Fibroblast of gingiva (primary cell): ENCODE data around the gene KRT3.

Experiments
- DNase-seq: peaks from one replicate; pipeline ENCODE4 v3.0.0-alpha.2; 2011; ENCODE audit warnings: low read depth

KRT3 gene

DNA sequence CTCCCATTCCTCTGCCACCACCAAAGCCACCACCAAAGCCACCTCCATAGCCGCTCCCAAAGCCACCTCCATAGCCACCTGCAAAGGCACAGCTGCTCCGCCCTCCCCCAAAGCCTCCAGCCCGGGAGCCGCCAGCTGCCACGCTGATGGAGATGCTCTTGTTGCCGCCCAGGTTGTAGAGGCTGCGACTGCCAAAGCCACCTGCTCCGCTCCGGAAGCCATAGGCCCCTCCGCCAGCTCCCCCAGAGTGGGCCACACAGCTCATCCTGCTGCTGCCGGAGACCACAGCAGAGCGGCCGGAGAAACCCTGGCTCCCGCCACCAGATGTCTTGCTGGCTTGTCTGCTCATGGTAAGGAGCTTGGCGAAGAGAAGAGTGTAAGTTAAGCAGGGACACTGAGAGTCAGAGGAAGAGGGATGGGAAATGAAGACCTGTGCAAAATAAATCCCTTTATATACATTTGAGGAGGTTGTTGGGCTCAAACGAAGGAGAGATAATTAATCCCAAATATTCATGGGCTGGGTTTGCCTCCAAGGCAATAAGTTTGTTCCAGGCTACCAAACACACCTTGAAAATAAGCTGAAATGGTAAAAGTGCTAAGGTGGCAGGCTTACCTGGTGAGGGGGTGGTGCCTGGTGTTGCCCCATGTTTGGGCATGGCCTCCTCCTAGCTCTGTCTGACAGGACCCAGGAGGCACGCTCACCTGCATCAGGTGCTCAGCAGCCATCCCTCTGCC, at the start of gene KRT3:
Gene KRT3 (minus strand): TSS at position 424 of the 735 bp plus-strand sequence. CDS start 75 bp downstream, at position 349.
- no peak for DNase-seq

DNA sequence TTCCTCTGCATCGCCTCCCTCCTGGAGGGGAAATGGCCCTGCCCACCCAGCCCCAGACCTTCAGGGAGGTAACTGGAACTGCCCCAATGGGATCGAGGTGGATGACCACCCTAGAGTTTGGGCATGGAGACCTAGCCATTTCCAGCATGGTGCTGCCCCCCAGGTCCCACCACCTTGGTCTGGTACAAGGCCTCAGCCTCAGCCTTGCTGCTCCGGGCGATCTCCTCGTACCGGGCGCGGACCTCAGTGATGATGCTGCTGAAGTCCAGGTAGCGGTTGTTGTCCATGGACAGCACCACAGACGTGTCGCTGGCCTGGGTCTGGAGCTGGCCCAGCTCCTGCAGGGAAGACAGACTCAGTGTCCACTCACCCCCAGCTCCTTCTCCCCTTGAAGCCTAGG, 48.5 kb upstream of the KRT3 start:
- DNase-seq: no peak

DNA sequence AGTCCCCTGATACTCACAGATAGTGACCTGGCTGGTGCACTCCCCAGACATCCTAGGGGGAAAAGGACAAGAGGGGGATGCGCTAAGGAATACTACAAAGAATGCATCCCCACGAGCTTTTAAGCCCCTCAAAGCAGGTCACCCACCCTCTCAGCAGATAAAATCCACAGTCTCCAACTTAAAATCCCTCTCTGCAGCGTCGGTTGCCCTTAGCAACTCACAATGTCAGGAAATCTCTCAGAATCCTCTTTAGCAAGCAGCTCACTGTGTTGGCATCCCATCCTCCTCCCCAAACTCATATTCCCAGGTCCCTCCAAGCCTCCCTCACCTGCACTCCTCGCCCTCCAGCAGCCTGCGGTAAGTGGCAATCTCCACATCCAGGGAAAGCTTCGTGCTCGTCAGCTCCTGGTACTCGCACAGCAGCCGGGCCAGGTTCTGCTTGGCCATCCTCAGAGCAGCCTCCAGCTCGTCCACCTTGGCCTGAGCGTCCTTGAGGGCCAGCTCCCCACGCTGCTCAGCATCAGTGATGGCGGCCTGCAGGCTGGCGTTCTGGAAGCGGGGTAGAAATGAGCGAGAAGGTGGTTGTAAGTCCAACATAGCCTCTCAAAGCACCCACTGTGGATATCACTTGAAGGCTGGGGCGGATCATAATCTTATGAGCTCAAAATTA, 43.7 kb upstream of the KRT3 start:
- no peak for DNase-seq

DNA sequence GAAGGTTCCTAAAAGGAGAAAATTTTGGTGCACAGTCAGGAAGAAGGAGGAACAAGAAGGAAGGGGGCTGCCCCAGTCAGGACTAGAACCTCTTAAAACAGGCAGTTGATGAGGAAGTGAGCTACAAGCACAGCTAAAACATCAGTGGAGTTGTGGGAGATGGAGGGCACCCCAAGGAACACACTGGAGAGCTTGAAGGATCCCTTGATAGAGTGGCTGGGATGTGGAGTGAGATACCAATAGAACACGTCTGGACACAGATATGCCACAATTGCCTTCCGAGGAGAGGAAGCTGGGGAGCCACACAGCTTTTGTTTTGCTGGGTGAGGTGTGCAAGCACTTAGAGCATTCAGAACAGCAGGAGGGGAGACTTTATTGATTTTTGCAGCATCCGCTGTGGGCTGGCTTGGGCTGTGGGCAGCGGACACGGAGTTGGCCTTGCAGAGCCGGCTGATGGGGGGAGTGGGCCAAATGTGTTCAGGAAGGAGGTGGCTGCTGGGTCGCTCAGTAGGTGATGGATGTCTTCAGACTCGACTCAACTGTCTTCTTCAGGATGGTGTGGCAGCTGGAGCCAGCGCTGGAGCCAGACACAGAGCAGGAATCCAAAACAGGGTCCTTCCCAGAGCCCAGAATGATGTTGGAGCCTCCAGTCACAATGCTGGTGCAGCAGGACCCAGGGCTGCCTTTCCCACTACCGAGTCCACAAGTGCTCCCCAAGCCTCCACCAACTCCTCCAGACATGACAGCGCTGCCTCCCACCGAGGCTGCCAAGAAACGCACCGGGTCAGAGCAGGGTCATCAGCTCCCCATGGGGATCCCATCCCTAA, 42.9 kb upstream of the KRT3 start:
- no peak for DNase-seq

DNA sequence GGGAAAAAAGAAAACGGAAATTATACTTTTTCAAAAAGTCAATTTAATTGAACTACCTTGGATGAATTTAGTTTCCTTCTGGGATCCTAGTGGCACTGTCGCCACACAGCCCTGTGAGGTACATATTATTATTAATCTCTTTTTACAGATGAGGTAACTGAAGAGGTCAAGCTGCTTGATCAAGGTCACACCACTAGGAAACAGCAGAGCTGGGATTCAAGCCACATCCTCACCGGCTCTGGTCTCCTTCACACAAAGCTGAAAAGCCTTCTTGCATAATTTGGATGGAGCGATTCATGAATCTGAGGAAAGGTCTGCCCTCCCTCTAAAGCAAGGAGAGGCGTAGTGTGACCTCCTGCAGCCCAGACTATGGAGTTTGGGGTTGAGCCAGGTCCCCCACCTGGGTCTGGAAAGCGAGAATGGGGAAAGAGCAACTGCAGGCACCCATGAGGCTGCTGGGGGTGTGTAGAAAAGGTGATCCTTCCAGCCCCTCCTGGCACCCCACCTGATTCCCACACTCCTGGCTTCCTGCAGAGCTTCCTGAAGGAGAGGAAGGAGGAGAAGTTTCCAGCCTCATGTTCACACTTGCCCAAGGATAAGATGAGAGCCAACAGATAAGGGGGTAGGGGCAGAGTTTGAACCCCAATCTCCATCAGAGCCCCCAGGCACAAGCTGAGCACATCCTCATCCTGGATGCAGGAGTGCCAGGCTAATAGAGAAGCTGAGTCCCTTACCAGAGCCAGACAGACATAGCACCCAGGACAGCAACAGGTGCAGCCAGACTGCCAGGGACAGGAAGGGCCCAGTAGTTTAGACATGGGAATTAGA, 42.1 kb upstream of the KRT3 start:
- DNase-seq: no peak

DNA sequence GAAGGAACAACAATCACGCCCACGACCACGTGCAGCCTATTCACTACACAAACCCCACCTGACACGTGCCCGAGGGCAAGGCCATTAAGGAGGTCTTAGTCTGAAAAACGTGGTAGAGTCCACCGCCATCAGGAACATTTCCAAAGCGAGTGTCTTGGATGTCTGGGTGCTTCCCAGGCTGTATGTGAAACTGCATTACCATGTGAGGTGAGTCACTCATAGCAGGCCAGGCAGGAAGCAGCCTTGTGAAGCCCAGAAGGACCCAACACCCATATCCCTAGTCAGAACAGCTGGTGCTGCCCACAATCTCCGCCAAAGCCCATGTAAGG, 41.5 kb upstream of the KRT3 start:
- DNase-seq: peak; percentile 12

DNA sequence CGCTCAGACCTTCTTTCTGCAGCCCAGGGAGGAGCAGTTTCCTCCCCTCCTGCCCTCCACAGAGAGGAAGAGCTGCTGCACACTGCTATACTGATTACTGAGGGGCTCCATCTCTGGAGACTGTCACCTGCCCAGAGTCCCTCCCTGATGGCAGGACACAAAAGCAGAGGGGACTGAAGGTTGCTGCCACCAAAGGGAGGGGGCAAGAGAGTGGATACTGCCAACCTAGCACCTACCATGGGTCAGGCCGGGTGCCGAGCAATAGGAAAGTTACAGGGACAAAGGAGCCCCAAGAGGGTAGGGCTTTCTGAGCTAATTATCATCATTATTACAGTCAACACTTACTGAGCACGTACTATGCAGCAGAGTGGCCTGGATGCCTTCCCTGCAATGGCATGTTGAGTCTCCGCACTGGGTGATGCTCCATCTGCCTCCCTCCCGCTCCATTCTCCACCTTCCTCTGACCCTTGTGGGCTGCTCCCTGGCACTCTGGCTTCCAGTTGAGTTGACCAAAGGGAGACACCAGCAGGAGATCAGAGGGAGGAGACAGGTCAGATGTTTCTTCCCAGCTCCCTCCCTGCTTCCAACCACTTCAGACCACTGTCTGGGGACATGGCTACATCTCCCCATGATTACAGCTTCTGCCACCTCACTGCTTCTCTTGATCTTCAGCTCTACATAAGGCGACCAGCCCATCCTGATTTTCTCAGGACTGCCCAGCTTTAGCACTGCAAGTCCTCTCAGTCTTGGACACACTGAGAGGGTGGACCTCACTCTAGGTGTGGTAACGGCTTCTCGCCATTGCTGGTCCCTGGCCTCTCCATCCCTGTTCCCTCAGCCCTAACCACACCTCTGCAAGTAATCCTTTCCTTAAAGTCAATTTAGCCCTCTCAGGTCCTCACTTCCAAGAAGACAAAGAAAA, 40.8 kb upstream of the KRT3 start:
- DNase-seq: no peak

DNA sequence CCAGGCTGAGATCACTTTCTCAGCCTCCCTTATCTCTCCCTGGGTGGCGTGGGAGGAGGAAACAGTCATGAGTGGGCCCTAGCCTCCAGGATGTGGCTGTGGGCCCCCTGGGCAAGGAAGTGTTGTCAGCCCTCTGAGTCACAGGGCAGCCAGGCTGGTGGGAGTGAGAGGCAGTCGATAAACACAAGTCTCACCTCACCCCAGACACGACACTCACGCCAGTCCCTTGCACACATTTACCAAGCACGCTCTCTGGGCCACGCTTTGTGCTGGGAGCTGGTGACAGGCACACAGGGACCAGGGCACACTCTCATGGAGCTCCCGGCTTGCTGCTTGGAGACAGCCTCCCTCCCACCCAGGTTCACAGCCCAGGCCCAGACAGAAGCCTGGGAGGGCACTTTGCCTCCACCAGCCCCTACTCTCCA, 40.1 kb upstream of the KRT3 start:
- no peak for DNase-seq

DNA sequence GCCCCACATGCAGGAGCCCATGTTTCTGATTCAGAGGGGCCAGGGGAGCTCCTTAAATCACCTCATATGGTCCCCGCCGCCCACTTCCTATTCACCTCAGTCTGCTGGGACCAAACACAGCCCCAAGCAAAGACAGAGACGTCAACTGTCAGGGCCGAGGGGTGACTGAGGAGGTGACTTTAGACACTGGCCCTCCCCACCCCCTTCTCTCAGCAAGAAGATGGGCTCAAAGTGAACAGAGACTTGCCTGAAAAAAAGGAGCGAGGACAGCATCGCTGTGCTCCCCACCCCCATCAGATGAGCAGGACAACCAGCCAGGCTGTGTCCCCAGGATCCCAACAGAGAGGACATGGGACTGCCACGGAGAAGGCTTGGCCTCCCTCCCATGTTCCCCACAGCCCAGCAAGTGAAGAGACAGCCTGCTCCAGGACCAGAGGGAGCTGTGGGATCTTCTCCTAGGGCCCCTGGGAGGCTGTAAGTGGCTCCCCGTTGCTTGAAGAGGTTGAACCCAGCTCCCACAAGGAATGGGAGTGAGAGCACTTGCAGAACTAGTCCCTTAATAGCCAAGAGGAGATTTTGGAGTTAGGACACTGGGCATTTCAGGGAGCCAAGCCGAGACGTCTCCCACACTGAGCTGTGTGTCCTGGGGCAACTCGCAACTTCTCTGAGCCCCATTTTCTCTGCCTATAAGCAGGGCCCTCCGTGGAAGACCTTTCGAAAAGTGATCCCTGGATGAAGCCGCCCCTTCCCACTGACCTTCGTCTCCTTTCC, 39.5 kb upstream of the KRT3 start:
- DNase-seq: no peak

DNA sequence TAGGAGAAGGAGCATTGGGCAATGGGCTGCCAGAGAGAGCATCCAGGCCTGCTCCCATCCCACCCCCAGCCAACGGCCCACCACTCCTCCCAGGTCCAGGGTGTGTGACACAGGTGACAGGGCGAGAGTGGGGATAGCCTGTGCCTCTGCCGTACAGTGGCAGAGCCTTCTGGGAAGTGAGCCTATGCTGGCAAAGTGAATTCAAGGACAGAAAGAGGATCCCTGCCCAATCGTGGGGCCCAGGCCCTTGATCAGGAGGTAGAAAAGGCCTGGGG, 38.7 kb upstream of the KRT3 start:
- no peak for DNase-seq

DNA sequence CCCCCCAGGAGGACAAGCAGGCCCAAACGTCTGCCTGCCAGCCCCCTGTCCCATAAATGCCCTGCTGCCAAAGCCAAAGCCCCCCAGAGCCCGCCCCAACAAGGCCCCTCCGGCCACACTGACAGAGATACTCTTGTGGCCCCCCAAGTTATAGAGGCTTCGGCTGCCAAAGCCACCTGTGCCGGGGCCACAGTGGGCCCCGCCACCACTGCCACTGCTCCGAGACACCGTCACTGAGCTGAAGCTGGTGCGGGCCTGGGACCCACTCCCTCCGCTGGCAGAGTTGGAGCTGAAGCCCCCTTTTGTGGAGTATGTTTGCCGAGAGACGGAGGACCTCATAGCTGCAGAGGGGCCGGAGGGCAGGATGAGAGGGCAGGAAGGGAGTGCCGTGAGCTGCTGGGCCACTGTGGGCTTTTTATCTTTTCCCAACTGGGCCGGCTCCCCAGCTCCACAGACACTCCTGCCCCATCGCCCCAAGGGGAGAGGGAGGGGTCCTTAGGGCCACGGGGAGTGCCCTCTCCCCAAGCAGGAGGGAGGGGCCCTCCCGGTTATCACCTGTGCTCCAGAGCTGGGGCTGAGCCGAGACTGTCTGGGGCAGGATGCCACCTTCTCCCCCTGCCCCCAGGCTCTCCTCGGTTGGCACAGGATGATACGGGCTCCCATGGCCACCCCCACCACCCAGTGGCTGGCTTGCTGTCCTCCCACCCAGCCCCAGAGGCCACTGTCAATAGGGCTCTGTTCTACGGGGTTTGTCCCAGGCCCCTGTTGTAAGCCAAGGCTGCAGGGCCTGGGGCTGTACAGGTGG, 38.2 kb upstream of the KRT3 start, which contains the start of gene KRT79:
Gene KRT79 (minus strand): TSS at position 390 of the 805 bp plus-strand sequence. CDS start 51 bp downstream, at position 339.
- DNase-seq: no peak

DNA sequence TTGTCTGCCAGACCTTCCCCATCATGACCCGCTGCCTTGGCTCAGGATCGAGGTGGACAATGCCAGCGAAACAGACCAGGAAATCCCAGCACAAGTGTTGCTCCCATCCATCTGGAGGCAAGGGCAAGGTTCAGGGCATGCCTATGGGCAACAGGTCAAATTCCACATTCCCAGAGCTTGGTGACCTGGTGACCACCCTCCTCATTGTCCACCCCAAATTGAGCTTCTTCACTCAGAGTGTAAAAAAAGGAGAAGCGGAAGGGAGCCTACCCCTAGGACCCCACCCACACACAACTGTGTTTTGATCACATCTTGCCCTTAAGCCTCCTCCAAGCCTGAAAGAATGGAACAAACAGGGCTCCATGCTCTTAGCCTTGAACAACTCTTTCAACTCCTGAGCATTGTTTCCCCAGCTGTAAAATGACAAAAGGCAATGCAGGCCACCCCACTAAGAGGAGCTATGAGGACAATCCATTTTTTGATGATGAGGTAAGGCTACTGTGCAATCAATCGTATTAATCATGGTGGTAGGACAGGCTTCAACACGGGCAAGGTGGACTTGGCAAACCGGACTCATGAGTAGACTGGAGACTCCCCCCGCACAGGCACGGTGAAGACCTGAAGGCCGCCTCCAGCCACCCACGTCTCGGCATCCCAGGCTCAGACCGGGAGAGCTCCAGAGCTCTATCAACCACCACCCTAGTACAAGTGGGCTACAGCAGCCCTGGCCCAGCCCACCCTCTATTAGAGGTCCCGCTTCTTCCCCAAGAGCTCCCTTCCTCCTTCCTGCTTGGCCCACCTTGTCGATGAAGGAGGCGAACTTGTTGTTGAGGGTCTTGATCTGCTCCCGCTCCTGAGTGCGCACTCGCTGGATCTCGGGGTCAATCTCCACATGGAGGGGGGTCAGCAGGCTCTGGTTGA, 37.3 kb upstream of the KRT3 start:
- DNase-seq: no peak

DNA sequence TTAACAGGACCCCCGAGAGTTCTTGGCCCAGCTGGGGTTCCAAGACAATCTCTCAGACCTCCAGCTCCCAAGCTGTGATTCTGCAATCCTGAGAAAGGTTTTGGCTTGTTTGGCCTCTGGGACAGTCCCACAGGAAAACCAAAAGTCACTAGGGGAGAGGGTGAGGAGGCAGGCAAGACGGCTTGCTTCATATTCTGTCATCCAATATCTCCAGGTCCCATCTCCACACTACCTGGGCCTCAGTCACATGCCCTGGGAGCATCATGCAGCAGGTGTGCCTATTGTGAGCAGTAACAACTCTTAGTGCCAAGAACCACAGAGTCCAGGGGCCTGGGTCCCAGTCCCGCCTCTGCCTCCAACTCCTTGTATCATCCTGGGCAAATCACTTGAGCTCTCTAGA, 36.5 kb upstream of the KRT3 start:
- DNase-seq: no peak

DNA sequence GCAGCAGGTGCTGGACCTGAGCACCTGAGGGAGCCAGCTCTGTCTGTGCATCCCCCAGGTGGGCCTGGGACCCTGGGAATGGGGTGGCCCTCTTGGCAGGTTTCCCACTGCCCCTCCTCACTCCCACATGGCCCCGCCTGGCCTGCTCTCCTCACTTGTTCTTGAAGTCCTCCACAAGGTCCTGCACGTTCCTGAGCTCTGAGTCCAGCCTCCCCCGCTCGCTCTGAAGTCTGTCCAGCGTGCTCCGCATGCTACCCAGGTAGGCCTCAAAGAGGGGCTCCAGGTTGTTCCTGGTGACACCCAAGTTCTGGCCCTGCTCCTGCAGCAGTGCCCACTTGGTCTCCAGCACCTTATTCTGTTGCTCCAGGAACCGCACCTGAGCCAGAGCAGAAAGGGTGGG, 35.3 kb upstream of the KRT3 start:
- DNase-seq: no peak

DNA sequence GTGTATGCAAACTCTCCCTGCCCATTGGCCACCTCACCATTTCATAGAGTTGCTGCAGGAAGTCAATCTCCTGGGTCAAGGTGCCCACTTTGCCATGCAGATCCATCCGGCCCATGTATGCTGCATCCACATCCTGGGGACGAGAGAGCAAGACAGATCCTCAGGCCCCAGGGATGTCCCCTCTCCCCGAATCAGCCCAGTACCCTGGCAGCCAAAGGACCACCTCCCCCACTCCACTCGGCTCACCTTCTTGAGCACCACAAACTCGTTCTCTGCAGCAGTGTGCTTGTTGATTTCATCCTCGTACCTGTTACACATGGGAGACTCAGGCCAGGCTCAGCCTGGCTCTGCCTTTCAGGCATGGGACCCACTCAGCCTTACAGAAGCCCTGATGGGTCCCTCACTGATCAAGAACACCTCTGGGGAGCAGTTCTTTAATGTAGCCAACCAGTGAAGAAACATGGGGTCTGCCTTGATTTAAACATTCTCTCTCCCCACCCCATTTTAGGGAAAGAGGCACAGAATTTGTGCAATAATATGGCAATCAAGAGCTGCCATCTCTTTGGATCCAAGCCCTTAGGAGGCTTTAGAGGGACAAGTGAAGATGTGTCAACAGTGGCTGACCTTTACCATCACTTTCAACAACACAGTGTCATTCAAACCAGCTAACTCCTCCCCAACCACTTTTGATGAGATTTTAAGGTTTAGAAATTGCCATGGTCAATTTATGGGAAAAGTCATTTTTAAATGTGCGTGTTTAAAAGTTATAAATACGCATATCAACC, 34.3 kb upstream of the KRT3 start:
- no peak for DNase-seq

DNA sequence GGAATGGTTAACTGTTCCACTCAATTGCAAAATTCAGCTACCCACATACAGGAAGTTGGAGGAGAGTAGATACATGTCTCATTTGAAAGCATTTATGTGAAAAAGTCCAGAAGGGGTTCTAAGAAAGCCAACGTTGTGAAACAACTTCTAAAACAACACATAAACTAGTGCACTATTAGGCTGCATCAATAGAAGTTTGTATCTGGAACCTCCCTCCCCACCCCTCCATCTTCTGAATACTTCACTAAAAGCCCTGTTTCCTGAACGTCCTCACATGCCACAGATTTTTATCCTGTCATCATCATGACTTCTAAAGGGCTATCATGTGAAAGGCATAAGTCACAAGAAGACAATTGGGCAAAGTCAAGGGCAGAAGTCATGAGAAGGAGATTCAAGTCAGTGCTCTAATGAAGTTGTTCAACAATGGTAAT, 32.7 kb upstream of the KRT3 start:
- DNase-seq: no peak

DNA sequence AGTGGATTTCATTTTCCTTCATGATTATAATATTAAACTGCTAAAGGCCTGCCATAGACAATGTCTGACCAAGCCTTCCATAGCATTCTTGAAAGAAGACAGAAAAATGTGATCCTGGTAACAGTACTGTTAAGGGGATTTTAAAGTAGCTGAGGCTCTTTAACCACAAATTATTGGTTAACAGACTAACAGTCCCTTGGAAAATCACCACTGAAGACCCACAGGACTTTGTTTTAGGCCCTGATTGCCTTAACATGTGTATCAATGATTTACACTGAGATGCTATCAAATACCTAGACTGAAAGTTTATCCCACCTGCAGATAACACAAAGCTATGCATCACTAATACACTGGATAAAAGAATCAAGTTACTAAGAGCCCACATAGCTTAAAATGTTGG, 32.2 kb upstream of the KRT3 start:
- no peak for DNase-seq
